Rectal smooth muscle tissue (tissue), 1 donor: ENCODE measurements around the gene ITGB1.

Source experiments
- H3K27ac ChIP-seq: one replicate; pipeline ENCODE4 v1.7.0; 2013; ENCODE audit warnings: low read depth, low read length, inconsistent platforms
- H3K27me3 ChIP-seq: one replicate; pipeline ENCODE4 v1.7.0; 2013; ENCODE audit warnings: low read length; ENCODE audit not compliant: control insufficient read depth, insufficient read depth
- H3K36me3 ChIP-seq: one replicate; pipeline ENCODE4 v1.7.0; 2013; ENCODE audit warnings: low read length; ENCODE audit not compliant: control insufficient read depth, insufficient read depth
- H3K4me1 ChIP-seq: one replicate; pipeline ENCODE4 v1.7.0; 2013; ENCODE audit warnings: low read length; ENCODE audit not compliant: control insufficient read depth, insufficient read depth
- H3K4me3 ChIP-seq: one replicate; pipeline ENCODE4 v1.7.0; 2013; ENCODE audit warnings: low read length
- H3K9ac ChIP-seq: one replicate; pipeline ENCODE4 v1.7.0; 2013; ENCODE audit warnings: low read length

The ITGB1 gene

GRCh38 chr10:32950591-32951108 is 7.4 kb downstream of the ITGB1 start:
- H3K27ac ChIP-seq, result no peak overlapping the region
- no peak overlapping the region for H3K9ac ChIP-seq
- no peak overlapping the region for H3K4me3 ChIP-seq
- no peaks in the 10 kb centered on the region for H3K36me3 ChIP-seq
- peaks cover 12% of the 10 kb centered on the region for H3K4me1 ChIP-seq
- no peaks in the 10 kb centered on the region for H3K27me3 ChIP-seq

- Histone ChIP-seq H3K4me3 (no peak overlapping the region), H3K36me3 (no peaks in the 10 kb centered on the region), H3K27ac (no peak overlapping the region), H3K4me1 (peaks cover 9% of the 10 kb centered on the region), H3K27me3 (no peaks in the 10 kb centered on the region), H3K9ac (no peak overlapping the region)
These were observed 8.8 kb downstream of the ITGB1 start for GRCh38 chr10:32949221-32949678.

GRCh38 chr10:32948451-32948850 is 9.6 kb downstream of the ITGB1 start:
- Histone ChIP-seq H3K4me1 (peaks cover 4% of the 10 kb centered on the region), H3K36me3 (no peaks in the 10 kb centered on the region), H3K4me3 (no peak overlapping the region), H3K9ac (no peak overlapping the region), H3K27ac (no peak overlapping the region), H3K27me3 (no peaks in the 10 kb centered on the region)

DNA sequence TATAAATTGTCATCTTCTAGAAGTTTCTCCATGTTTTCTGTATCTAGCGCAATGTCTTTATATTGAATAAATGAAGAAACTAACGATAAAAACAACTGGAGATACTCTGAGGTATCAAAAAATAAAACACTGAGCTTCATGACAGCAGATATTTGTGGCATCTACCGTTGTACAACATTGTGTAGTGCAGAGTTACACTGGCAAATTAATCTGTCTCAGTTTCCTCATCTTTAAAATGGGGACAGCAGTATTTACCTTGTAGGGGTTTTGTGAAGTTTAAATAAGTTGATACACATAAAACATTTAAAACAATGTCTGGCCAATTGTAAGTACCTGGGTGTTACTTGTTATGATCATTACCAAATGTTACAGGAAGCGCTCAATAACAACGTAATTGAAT is 10.4 kb downstream of the ITGB1 start:
- H3K9ac ChIP-seq, result no peak overlapping the region
- H3K27ac ChIP-seq, result no peak overlapping the region
- no peaks in the 10 kb centered on the region for H3K27me3 ChIP-seq
- H3K4me3 ChIP-seq, result no peak overlapping the region
- no peaks in the 10 kb centered on the region for H3K36me3 ChIP-seq
- peaks cover 4% of the 10 kb centered on the region for H3K4me1 ChIP-seq

DNA sequence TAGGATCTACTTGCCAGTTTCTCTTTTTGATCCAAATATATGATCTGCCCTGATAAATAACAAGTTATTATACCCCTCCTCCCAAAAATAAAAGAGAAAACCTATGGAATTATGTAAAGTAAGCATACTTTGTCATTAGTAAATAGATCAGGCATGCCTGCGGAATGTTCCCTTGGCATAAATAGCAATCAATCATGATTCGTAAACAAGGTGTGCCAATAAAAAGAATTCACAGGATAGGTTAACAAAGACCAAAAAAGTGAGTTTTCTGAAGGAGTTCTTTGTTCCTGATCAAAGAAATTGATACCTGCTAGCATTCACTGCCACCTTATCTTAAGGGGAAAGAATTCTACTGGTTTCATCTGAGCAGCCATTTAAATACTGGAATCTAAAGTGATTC is 11.9 kb downstream of the ITGB1 start:
- Histone ChIP-seq H3K27ac (no peak overlapping the region), H3K36me3 (no peaks in the 10 kb centered on the region), H3K4me1 (peaks cover 11% of the 10 kb centered on the region)

GRCh38 chr10:32943854-32944661 is 14.0 kb downstream of the ITGB1 start:
- H3K4me3 ChIP-seq, result no peak overlapping the region

More for the DNA sequence above, 11.9 kb downstream of the ITGB1 start:
- Histone ChIP-seq H3K4me3 (no peak overlapping the region), H3K9ac (no peak overlapping the region), H3K27me3 (no peaks in the 10 kb centered on the region)

DNA sequence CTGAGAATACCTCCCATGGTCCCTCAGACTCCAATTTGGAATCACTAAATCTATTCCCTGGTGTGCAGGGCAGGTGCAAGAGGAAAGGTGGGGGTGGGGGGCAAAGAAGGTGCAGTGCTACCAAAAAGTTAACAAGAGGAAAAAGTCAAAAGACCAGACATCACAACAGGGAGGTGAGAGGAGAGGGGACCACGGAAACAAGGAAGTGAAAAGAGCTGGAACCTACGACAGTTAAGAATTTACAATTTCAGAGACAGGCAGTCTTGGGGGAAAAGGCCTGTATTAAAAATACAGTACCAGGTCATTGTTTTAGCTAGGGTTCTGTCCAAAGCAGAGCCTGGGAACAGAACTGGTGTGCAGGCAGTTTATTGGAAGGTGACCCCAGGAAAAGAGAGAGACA is 14.6 kb downstream of the ITGB1 start:
- peaks cover 27% of the 10 kb centered on the region for H3K4me1 ChIP-seq

More at GRCh38 chr10:32943854-32944661, 14.0 kb downstream of the ITGB1 start:
- Histone ChIP-seq H3K4me1 (peaks cover 21% of the 10 kb centered on the region), H3K36me3 (no peaks in the 10 kb centered on the region), H3K9ac (no peak overlapping the region), H3K27me3 (no peaks in the 10 kb centered on the region), H3K27ac (peak overlapping the region; percentile 40)

DNA sequence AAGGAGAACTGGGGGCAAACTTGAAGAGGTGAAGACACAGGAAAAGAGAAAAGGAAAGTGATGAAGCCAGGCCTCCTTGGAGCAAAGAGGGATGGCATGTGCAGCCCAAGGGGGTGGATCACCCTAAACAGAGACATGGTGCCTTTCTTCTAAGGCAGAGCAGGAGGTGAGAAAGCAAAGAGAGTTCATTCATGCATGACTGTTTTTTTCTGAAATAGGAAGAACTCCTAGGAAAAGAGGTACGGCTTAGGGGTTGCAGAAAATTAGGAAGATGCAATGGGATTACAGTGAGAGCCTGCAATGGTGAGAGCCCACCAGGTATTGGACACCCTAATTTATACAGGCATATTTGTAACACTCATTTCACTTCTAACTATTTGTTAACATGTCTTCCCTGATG is 15.9 kb downstream of the ITGB1 start:
- Histone ChIP-seq H3K4me1 (peaks cover 35% of the 10 kb centered on the region), H3K27ac (no peak overlapping the region), H3K4me3 (no peak overlapping the region)

More for the DNA sequence above, 14.6 kb downstream of the ITGB1 start:
- Histone ChIP-seq H3K9ac (no peak overlapping the region), H3K27me3 (no peaks in the 10 kb centered on the region), H3K36me3 (no peaks in the 10 kb centered on the region), H3K27ac (peak overlapping the region; percentile 40), H3K4me3 (no peak overlapping the region)

GRCh38 chr10:32941357-32941756 is 16.7 kb downstream of the ITGB1 start:
- Histone ChIP-seq H3K27ac (peak overlapping the region; percentile 33), H3K9ac (no peak overlapping the region), H3K27me3 (no peaks in the 10 kb centered on the region), H3K4me3 (no peak overlapping the region), H3K36me3 (no peaks in the 10 kb centered on the region), H3K4me1 (peaks cover 33% of the 10 kb centered on the region)

More for the DNA sequence above, 15.9 kb downstream of the ITGB1 start:
- Histone ChIP-seq H3K36me3 (no peaks in the 10 kb centered on the region), H3K27me3 (no peaks in the 10 kb centered on the region), H3K9ac (no peak overlapping the region)

GRCh38 chr10:32940321-32941301 is 17.4 kb downstream of the ITGB1 start:
- Histone ChIP-seq H3K27ac (peak overlapping the region; percentile 65), H3K27me3 (no peaks in the 10 kb centered on the region), H3K9ac (no peak overlapping the region), H3K36me3 (no peaks in the 10 kb centered on the region), H3K4me1 (peaks cover 33% of the 10 kb centered on the region), H3K4me3 (no peak overlapping the region)

DNA sequence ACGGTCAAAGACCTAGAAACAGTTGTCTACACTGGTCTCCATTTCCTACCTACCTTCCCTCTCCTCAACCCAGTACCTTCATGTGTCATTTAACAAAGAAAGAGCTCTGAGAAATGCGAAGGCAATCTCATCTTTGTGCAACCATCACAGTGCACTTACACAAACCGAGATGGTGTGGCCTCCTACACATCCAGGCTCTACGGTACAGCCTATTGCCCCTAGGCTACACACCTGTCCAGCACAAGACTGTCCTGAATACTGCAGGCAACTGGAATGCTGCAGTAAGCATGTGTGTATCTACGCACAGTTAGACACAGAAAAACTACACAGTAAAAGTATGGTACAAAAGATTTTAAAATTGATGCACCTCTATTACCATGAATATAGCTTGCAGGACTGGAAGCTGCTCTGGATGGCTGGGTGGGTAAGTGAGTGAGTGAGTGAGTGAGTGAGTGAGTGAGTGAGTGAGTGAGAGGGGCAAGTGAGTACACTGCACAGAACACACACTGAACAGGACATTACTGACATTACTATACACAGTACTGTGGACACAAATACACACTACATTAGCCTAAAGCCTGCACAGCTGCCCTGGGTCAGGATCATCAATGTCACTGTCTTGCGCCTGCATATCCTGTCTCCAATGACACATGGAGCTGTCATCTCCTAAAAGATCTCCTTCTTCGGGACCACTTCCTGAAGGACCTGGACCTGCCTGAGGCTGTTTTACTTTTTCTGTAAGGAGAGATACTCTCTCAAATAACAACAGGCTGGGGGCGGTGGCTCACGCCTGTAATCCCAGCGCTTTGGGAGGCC is 18.5 kb downstream of the ITGB1 start:
- Histone ChIP-seq H3K4me3 (no peak overlapping the region), H3K27ac (peak overlapping the region; percentile 89), H3K27me3 (no peaks in the 10 kb centered on the region), H3K36me3 (no peaks in the 10 kb centered on the region), H3K9ac (no peak overlapping the region), H3K4me1 (peaks cover 33% of the 10 kb centered on the region)
